Lung (tissue), 12 donors: Measurements from ENCODE around the gene DHRS12. TPM values are rescaled to one million over a fixed set of nuclear protein-coding genes. Genes with fewer than 3 reads are reported as not detected.
A peak's percentile ranks its signal among the peaks of the same experiment; 100 is the strongest.

ENCODE experiments used
- ATAC-seq: fragments of 200-7000 bp; cut with Tn5 transposase; one replicate; pipeline ENCODE4 v1.9.1; 2020; ENCODE audit warnings: moderate number of reproducible peaks; ENCODE audit not compliant: insufficient read depth, low FRiP score
- DNase-seq, 3 donors: peaks; one replicate each; pipeline ENCODE4 v3.0.0-alpha.2; 2013 to 2017
- H3K27ac ChIP-seq, 2 donors: one replicate each; pipeline ENCODE4 v1.5.1; 2013; ENCODE audit warnings: mild to moderate bottlenecking in 2 of 2, moderate library complexity in 2 of 2, control low read depth in 1 of 2, inconsistent platforms in 1 of 2, low read depth in 1 of 2, low read length in 1 of 2
- H3K27me3 ChIP-seq, 3 donors: one replicate each; pipeline ENCODE4 v1.5.1; 2013; ENCODE audit warnings: low read length in 2 of 3; ENCODE audit not compliant: control insufficient read depth in 3 of 3, insufficient read depth in 3 of 3
- H3K36me3 ChIP-seq, 4 donors: one replicate each; pipeline ENCODE4 v1.5.1; 2013; ENCODE audit warnings: low read length in 4 of 4, mild to moderate bottlenecking in 1 of 4, moderate library complexity in 1 of 4; ENCODE audit not compliant: control insufficient read depth in 4 of 4, insufficient read depth in 4 of 4
- H3K4me1 ChIP-seq, 5 donors: one replicate each; pipeline ENCODE4 v1.5.1; 2013; ENCODE audit warnings: low read length in 5 of 5, mild to moderate bottlenecking in 2 of 5, moderate library complexity in 1 of 5; ENCODE audit not compliant: control insufficient read depth in 5 of 5, insufficient read depth in 5 of 5
- H3K4me3 ChIP-seq: one replicate; pipeline ENCODE4 v1.5.1; 2013; ENCODE audit warnings: mild to moderate bottlenecking, control low read depth, moderate library complexity
- H3K9ac ChIP-seq, 2 donors: one replicate each; pipeline ENCODE4 v1.5.1; 2013; ENCODE audit warnings: low read length in 2 of 2, control low read depth in 1 of 2; ENCODE audit not compliant: insufficient read depth in 1 of 2
- H3K9me3 ChIP-seq, 4 donors: one replicate each; pipeline ENCODE4 v1.5.1; 2013; ENCODE audit warnings: low read length in 3 of 4, mild to moderate bottlenecking in 1 of 4, moderate library complexity in 1 of 4; ENCODE audit not compliant: control insufficient read depth in 4 of 4, insufficient read depth in 3 of 4
- WGBS, 2 donors: extraction: QIAGEN DNeasy Blood & Tissue Kit; methylation state at CpG; one replicate each; pipeline ENCODE4 v1.1.7; 2013; 5-methylcytosine and 5-hydroxymethylcytosine counted together
- polyA plus RNA-seq, 2 donors: library from polyadenylated mRNA; stranded (reverse); fragments of 200-250 nt; gene quantifications; one replicate each; pipeline ENCODE4 v1.2.1, GENCODE V29; 2013
- total RNA-seq, 2 donors: library from RNA; depleted of rRNA in 1 of 2; stranded (reverse); fragments of >200 nt in 1 of 2; gene quantifications; one replicate each; pipeline ENCODE4 v1.2.1, GENCODE V29; 2014 to 2021
- TF ChIP-seq, protein P1 (sequence below): IDR thresholded peaks from 2 replicates; pipeline ENCODE4 v1.5.1; 2012; ENCODE audit warnings: mild to moderate bottlenecking; ENCODE audit errors: control extremely low read depth, extremely low read depth
- donor health status: control.
- donor health status: control.
- donor health status: Bipolar disorder and iron deficiency.
- donor health status: healthy.
- donor health status: DM: yes; HTN: yes; CAD: no.

DHRS12 gene
- total and polyA plus RNA-seq, 4 donors: 8.5 to 17.9 (median 12.0) TPM

DNA sequence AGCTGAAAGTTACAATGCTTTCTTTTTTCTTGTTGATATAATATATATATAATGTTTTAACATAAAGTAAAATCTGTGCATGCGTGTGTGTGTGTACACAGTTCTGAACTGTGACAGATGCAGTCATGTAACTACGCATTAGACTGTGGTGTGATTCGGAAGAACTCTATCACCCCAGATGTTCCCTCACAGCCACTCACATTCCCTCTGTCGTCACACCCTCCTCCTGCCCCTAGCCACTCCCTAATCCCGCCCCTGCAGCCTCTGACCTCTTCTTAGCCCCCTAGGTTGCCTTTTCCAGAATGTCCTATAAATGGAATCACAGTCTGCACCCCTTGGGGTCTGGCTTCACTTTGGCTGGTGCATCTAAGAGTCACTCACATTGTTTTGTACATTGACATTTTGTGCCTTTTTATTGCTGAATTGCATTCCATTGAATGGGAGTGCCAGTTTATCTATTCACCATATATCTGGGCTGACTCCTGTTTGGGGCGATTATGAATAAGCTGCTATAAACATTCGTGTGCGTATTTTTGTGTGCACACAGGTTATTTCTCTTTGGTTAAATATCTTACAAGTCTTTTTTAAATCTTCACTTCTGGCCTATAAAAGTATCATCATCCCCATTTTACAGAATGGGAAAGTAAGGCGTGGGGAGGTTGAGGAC, 20.4 kb downstream of the DHRS12 start:
- DNase-seq (no peak), ATAC-seq (no peak)
- Histone ChIP-seq H3K9ac (no peak overlapping the region), H3K9me3 (no peaks in the 10 kb centered on the region), H3K4me3 (no peak overlapping the region), H3K36me3 (no peaks in the 10 kb centered on the region), H3K27me3 (no peaks in the 10 kb centered on the region), H3K27ac (no peak overlapping the region), H3K4me1 (peaks cover 7 to 18% (median 11%) of the 10 kb centered on the region in 5 donors)
- WGBS, 2 donors: 92 to 97% methylated on average over 9 of the region's 9 CpGs
- TF ChIP-seq, protein P1, sequence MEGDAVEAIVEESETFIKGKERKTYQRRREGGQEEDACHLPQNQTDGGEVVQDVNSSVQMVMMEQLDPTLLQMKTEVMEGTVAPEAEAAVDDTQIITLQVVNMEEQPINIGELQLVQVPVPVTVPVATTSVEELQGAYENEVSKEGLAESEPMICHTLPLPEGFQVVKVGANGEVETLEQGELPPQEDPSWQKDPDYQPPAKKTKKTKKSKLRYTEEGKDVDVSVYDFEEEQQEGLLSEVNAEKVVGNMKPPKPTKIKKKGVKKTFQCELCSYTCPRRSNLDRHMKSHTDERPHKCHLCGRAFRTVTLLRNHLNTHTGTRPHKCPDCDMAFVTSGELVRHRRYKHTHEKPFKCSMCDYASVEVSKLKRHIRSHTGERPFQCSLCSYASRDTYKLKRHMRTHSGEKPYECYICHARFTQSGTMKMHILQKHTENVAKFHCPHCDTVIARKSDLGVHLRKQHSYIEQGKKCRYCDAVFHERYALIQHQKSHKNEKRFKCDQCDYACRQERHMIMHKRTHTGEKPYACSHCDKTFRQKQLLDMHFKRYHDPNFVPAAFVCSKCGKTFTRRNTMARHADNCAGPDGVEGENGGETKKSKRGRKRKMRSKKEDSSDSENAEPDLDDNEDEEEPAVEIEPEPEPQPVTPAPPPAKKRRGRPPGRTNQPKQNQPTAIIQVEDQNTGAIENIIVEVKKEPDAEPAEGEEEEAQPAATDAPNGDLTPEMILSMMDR: no peak

DNA sequence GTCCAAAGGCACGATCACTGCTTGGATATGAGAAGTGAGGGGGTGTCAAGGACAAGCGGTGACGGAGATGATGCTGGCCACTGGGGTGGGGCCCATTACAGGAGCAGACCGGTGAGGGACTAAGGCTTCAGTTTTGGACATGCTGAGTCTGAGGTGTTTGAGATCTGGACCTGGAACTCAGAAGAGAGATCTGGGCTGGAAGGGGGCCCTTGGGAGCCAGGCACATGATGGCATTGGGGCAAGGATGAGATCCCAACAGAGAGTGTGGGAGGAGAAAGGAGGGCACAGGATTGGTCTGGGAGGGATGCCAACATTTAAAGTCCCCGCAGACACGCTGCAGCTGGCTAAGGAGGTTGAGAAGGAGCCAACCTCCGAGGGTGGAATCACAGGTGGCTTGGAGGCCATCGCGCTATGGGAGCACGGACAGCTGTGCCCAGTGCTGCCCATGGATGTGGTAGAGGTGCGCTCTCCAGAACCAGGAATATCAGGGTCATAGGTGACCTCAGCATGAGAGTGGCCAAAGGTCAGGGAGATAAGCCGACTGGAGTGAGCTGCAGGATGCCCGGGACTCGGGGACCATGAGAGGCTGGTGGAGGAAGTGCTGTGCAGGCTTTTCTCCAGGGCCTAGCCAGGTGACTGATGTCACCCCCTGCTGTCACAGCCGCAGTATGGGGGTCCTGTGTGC, 21.8 kb downstream of the DHRS12 start:
- peaks cover 0 to 2% (median 0%) of the 10 kb centered on the region in 4 donors for H3K36me3 ChIP-seq

DNA sequence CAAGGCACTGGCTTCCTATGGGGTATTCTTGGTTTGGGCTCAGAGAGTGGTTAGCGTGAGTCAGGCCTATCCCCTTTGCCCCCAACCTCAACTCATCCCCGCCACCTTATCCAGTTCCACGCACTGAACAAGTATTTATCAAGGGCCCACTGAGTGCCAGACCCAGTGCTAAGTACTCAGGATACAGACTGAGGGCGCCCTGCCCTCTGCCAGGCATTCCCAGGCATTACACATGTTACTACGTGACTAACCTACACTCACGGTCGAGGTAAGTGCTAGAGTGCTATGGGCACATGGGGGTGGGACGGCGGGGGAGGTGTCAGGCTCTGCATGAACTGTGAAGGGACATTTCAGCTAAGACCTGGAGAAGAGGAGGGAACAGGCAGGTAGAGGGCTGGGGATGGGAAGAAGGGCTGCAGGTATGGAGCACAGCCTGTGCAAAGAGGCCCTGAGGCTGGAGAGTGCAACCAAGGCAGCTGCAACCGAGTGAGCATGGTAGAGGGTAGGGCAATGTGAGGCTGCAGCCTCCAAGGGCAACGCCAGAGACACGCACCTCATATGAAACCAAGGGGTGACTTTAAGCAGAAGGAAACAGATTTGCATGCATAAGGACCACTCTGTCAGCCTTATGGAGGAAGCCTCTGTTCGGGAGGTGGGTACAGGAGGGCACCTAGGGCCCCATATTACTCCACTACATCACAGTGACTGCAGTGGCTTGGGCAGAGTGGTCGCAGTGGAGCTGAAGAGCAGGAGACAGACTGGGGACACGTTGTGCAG, 22.5 kb downstream of the DHRS12 start:
- ATAC-seq: no peak
- WGBS, 2 donors: 74 to 78% methylated on average over 15 of the region's 15 CpGs
- TF ChIP-seq, protein P1: peak; percentile 6
- Histone ChIP-seq H3K4me1 (peaks cover 1 to 9% (median 7%) of the 10 kb centered on the region in 5 donors), H3K27me3 (no peaks in the 10 kb centered on the region), H3K9ac (no peak overlapping the region), H3K9me3 (no peaks in the 10 kb centered on the region), H3K4me3 (no peak overlapping the region), H3K27ac (no peak overlapping the region), H3K36me3 (peaks cover 0 to 2% (median 0%) of the 10 kb centered on the region in 4 donors)
- peak in 2 of 3 donors; percentile 29 to 39 for DNase-seq

More for the DNA sequence above, 21.8 kb downstream of the DHRS12 start:
- TF ChIP-seq, protein P1: no peak
- Histone ChIP-seq H3K27ac (no peak overlapping the region), H3K9me3 (no peaks in the 10 kb centered on the region), H3K27me3 (no peaks in the 10 kb centered on the region), H3K4me3 (no peak overlapping the region), H3K9ac (no peak overlapping the region), H3K4me1 (peaks cover 6 to 17% (median 8%) of the 10 kb centered on the region in 5 donors)
- DNase-seq: no peak
- no peak for ATAC-seq
- WGBS, 2 donors: 90 to 93% methylated on average over 15 of the region's 15 CpGs
